ENCODE data around the gene RIT1.
"Not testable (repeated sequence)": the region's sequence is repeated elsewhere in the genome, so short reads cannot be mapped to it uniquely, and the experiment has no call there.

RIT1 gene

GRCh38 chr1:155932487-155932886, 21.3 kb upstream of the RIT1 start:
- no peak for DNase-seq

DNA sequence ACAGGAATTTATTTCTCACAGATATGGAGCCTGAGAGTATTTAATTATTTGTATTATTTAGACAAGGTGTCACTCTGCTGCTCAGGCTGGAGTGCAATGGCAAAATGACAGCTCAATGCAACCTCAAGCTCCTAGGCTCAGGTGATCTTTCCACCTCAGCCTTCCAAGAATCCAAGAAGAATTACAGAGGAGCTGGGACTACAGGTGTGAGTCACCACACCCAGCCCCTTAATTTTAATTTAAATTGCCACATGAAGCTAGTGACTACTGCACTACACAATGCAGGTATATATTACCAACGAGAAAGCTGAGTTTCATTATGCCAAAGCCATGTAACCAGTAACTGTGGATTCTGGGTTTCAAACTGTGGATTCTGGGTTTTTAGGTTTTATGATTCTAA, 20.9 kb upstream of the RIT1 start:
- no peak for DNase-seq

DNA sequence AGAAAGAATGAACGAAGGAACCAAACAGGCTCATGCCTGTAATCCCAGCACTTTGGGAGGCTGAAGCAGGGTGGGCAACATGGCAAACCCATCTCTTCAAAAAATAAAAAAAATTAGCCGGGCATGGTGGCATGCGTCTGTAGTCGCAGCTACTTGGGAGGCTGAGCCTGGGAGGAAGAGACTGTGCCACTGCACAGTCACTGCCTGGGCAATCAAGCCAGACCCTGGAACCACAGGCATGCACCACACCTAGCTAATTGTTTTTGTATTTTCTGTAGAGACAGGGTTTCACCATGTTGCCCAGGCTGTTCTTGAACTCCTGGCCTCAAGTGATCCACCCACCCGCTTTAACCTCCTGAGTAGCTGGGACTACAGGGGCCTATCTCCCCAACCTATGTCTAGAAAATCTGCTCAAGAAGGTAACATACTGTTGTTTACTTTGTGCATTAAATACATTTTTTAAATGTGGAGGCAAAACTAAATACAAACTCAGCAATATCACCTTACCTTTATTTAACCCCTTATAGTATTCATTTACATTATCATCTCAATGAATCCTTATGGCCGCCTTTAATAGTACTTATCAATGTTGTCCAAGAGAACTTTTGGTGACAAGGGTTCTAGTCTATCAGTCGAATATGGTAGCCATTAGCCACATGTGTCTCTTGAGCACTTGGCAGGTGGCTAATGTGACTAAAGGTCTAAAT, 20.3 kb upstream of the RIT1 start:
- no peak for DNase-seq

DNA sequence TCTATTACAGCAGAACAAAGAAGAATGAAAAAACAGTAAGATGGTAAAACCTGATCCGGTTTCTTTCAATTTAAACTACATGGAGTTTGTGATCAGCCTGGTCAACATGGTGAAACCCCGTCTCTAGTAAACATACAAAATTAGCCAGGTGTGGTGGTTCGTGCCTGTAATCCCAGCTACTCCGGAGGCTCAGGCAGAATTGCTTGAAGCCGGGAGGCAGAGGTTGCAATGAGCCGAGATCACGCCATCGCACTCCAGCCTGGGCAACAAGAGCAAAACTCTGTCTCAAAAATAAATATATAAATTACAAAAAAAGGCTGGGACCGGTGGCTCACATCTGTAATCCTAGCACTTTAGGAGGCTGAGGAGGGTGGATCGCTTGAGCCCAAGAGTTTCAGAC, 19.6 kb upstream of the RIT1 start:
- DNase-seq: not testable (repeated sequence)

GRCh38 chr1:155929057-155929456, 17.9 kb upstream of the RIT1 start:
- DNase-seq: no peak

- DNase-seq: no peak
Observed at GRCh38 chr1:155925506-155925905, 14.4 kb upstream of the RIT1 start.

DNA sequence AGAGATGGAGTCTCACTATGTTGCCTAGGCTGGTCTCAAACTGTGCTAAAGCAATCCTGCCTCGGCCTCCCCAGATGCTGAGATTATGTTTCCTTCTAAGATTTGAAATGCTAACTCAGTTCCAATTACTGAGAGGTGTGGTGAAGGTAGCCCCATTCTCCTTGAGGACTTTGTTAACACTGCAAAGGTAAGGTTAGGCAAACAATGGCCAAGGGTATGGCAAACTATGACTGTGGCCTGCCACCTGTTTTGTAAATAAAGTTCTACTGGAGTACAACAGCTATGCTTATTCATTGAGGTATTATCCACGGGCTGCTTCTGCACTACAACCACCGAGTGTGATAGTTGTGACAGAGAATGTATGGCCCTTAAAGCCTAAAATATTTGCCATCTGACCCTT, 9.6 kb upstream of the RIT1 start:
- DNase-seq: no peak

GRCh38 chr1:155919801-155920200, 8.7 kb upstream of the RIT1 start:
- no peak for DNase-seq

GRCh38 chr1:155918660-155919059, 7.5 kb upstream of the RIT1 start:
- no peak for DNase-seq

GRCh38 chr1:155913969-155914757, 3.0 kb upstream of the RIT1 start:
- peak; percentile 39 for DNase-seq

GRCh38 chr1:155912056-155912536, 947 bp upstream of the RIT1 start:
- no peak for DNase-seq

GRCh38 chr1:155910621-155911121, 478 bp downstream of the RIT1 start:
- DNase-seq: peak; percentile 37

DNA sequence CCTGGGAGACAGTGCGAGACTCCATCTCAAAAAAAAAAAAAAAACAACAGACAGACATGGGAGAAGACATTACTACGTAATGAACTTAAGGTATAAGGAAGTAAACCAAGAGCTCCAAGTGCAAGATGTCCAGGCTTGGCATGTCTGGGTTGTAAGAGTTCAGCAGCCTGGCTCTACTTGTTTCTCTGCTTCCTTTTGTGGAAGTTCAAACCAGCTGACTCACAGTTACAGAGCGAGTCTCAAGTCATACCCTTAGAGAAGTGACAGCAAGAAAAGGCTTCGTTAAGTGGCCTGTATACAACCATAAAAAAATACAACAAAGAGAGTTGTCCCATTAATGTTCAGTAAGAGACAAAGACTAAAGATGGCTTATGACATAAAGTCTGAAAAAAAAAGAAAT, 1.3 kb downstream of the RIT1 start:
- DNase-seq: peak; percentile 25

- DNase-seq: no peak
Observed at GRCh38 chr1:155904261-155904660, 6.9 kb downstream of the RIT1 start.

GRCh38 chr1:155900161-155900560, 11.0 kb downstream of the RIT1 start:
- no peak for DNase-seq

DNA sequence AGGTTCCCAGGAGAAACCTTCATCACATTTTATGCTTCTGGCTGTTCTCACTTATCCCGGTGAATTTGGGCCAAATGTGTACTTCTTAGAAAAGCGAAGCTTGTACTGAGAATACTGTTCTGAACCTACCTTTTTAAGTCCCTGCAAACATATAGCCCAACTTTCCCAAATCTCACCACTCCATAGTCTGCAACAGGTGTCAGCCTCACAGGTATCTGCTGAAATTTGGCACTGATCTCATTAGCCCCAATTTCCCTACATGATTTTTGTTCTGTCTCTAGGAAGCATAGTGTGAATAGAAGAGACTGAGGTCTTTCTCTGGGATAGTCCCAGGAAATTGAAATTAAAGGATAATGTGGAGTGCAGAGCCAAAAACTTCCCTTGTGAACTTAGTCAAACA, 11.5 kb downstream of the RIT1 start:
- DNase-seq: no peak

DNA sequence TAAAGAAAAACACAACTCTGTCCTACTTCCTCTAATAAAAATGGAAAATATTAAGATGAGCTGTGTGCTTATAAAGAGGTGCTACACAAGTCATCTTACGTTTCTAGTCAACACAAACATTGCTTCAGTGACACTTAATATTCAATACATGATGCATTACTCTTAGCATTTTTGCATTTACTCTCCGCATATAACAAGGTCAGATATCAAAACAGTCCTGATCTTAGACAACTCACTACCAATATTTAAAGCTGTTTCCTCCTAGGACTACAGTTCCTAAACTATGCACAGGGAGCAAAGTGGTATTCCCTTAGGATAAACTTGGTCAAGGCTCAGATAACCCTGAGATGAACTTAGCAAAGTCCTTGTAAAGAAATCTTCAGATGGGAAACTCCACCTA, 12.3 kb downstream of the RIT1 start:
- DNase-seq: no peak

GRCh38 chr1:155897746-155898145, 13.4 kb downstream of the RIT1 start:
- DNase-seq: peak; percentile 10

GRCh38 chr1:155896476-155896875, 14.7 kb downstream of the RIT1 start:
- not testable (repeated sequence) for DNase-seq

DNA sequence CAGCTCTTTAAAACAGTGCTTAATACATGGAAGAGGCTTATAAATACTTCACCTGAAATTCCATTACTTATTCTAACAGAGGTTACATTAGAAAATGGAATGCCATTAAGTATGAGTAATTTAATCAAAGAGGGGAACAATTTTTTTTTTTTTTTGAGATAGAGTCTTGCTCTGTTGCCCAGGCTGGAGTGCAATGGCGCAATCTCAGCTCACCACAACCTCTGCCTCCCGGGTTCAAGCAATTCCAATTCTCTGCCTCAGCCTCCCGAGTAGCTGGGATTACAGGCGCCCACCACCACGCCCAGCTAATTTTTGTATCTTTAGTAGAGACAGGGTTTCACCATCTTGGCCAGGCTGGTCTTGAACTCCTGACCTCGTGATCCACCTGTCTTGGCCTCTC, 15.5 kb downstream of the RIT1 start:
- DNase-seq: not testable (repeated sequence)

DNA sequence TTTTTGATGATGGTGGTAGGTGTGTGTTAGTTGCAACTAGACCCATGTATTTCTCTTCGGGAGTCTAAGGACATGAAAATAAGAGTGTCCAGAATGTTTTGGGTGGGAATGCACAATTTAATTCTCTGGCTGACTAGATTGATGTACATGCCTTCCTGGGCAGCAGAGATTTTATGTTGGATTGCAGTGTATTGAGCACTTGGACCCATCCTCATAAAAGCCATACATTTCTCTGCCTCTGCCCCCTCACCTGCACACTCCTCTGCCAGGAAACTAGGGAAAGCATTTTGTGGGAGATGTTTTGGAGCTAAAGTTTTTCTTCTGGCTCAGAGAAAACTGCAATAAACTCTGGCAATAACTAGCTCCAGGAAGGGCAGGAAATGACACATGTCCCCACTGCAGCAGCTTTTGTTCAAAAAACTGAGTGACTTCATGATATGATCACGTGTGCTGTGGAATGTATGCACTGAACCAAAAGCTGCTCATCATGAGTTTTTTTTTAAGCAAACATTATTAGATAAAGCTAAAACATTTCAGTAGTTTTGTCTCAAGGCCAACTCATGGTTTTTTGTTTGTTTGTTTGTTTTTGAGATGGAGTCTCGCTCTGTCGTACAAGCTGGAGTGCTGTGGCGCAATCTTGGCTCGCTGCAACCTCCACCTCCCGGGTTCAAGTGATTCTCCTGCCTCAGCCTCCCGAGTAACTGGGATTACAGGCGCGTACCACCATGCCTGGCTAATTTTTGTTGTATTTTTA, 17.6 kb downstream of the RIT1 start:
- DNase-seq: peak; percentile 94

DNA sequence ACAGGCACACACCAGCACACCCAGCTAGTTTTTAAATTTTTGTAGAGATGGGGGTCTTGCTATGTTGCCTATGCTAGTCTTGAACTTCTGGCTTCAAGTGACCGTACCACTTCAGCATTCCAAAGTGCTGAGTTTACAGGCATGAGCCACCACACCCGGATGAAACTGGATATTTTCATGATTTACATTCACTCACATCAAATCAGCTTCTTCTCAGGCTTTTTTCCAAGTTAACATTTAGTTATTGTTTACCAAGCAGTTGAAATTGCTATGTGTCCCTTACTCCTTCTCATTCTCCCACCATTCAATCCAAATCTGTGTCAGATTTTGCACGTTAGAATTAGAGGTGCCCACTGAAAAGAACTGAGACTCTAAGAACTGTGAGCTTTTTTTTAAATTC, 18.4 kb downstream of the RIT1 start:
- DNase-seq: peak; percentile 87

- peak; percentile 23 for DNase-seq
Observed at GRCh38 chr1:155890251-155890650, 20.9 kb downstream of the RIT1 start.

Measured in fibroblast of skin of right biceps (primary cell).